HepG2 (cell line): Measurements from ENCODE around the gene PANX1. TPM values are rescaled to one million over a fixed set of nuclear protein-coding genes. Genes with fewer than 3 reads are reported as not detected.
A peak's percentile ranks its signal among the peaks of the same experiment; 100 is the strongest.

Source experiments
- CEBPB ChIP-seq: IDR thresholded peaks from 2 replicates; pipeline ENCODE4 v1.6.1; 2011; ENCODE audit warnings: low read depth, low read length, improper control_type of control experiment, borderline replicate concordance
- KAT8 ChIP-seq: IDR thresholded peaks from 2 replicates; pipeline ENCODE4 v1.6.1; 2016; ENCODE audit warnings: missing genetic modification reagents, missing compliant biosample characterization
- MXI1 ChIP-seq: IDR thresholded peaks from 3 replicates; pipeline ENCODE4 v1.6.1; 2012; ENCODE audit warnings: low read depth, low read length, inconsistent platforms, borderline replicate concordance
- NR2F6 ChIP-seq, 2 experiments: IDR thresholded peaks; 2 replicates each; pipeline ENCODE4 v1.6.1; 2016; ENCODE audit warnings: antibody characterized with exemption in 1 of 2, mild to moderate bottlenecking in 1 of 2
- RFX5 ChIP-seq: IDR thresholded peaks from 2 replicates; pipeline ENCODE4 v1.6.1; 2011; ENCODE audit warnings: low read depth, low read length, improper control_type of control experiment
- TOE1 ChIP-seq: sonication (generic); formaldehyde crosslinking; IDR thresholded peaks from 2 replicates; pipeline ENCODE4 v1.4.0; 2020; ENCODE audit warnings: mild to moderate bottlenecking, missing genetic modification reagents
- ZBTB7B ChIP-seq: sonication (generic); formaldehyde crosslinking; IDR thresholded peaks from 2 replicates; pipeline ENCODE4 v1.4.0; 2020; ENCODE audit warnings: missing genetic modification reagents
- ZGPAT ChIP-seq: IDR thresholded peaks from 2 replicates; pipeline ENCODE4 v1.6.1; 2016; ENCODE audit warnings: mild to moderate bottlenecking
- ZNF431 ChIP-seq: sonication (generic); formaldehyde crosslinking; IDR thresholded peaks from 2 replicates; pipeline ENCODE4 v1.9.0; 2022; ENCODE audit warnings: missing genetic modification reagents, low read depth, mild to moderate bottlenecking, borderline replicate concordance
- ZNF740 ChIP-seq: sonication (generic); formaldehyde crosslinking; IDR thresholded peaks from 2 replicates; pipeline ENCODE4 v1.4.0; 2020; ENCODE audit warnings: missing genetic modification reagents
- polyA plus RNA-seq, 8 experiments: library from polyadenylated mRNA; depleted of rRNA in 3 of 8; stranded (reverse) in 7 of 8; unstranded in 1 of 8; fragments of >200 nt; fragmentation: Illumina TruSeq in 4 of 8; extraction: Trizol in 4 of 8; gene quantifications; 2 replicates each; pipeline versions ENCODE4 v1.2.1 to v1.2.3, GENCODE V29; 2011 to 2016; ENCODE audit warnings: low read depth in 4 of 8, missing spikeins in 1 of 8, mixed read lengths in 1 of 8; ENCODE audit not compliant: insufficient read depth in 1 of 8
- total RNA-seq, 5 experiments: library from RNA; depleted of rRNA; stranded (reverse); fragments of >200 nt; fragmentation: Illumina TruSeq; extraction: Trizol; gene quantifications; 2 replicates each; pipeline ENCODE4 v1.2.3, GENCODE V29; 2016; ENCODE audit warnings: low read depth in 1 of 5
- TF ChIP-seq, protein P1 (sequence below): IDR thresholded peaks from 2 replicates; pipeline ENCODE4 v1.6.1; 2012; ENCODE audit warnings: inconsistent platforms
- TF ChIP-seq, protein P2 (sequence below): sonication (generic); IDR thresholded peaks from 2 replicates; pipeline ENCODE4 v1.6.1; 2016; ENCODE audit warnings: low read depth, borderline replicate concordance

PANX1 gene
- total and polyA plus RNA-seq, 2 of the 13 experiments (the other 11 are each of a cell fraction or from before 2014, with no cell fraction given) = 8.3 to 24.8 TPM

GRCh38 chr11:94201004-94201465, 72.4 kb downstream of the PANX1 start (continued):
- TF ChIP-seq ZGPAT (CRISPR knock-in tag) (0 out of 2 replicates have a peak, but pooled peaks have one; percentile 34), TOE1 (CRISPR knock-in tag) (0 out of 2 replicates have a peak, but pooled peaks have one; percentile 42), KAT8 (CRISPR knock-in tag) (peak; percentile 63; the same call in 1 of the 2 replicates), ZNF431 (CRISPR knock-in tag) (peak; percentile 28; the same call in 1 of the 2 replicates), RFX5 (0 out of 2 replicates have a peak, but pooled peaks have one; percentile 8), CEBPB (peak; percentile 69), ZBTB7B (CRISPR knock-in tag) (peak; percentile 45; the same call in 1 of the 2 replicates), NR2F6 (IDR thresholded peaks at IDR 0.05) (peak; percentile 84), NR2F6 (CRISPR knock-in tag; IDR thresholded peaks at IDR 0.05) (peak; percentile 86), ZNF740 (CRISPR knock-in tag) (no peak), MXI1 (peak; percentile 23; the same call in 1 of the 3 replicates)
- TF ChIP-seq, protein P1, sequence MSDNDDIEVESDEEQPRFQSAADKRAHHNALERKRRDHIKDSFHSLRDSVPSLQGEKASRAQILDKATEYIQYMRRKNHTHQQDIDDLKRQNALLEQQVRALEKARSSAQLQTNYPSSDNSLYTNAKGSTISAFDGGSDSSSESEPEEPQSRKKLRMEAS = peak; percentile 49; the same call in 1 of the 2 replicates
- TF ChIP-seq, protein P2, sequence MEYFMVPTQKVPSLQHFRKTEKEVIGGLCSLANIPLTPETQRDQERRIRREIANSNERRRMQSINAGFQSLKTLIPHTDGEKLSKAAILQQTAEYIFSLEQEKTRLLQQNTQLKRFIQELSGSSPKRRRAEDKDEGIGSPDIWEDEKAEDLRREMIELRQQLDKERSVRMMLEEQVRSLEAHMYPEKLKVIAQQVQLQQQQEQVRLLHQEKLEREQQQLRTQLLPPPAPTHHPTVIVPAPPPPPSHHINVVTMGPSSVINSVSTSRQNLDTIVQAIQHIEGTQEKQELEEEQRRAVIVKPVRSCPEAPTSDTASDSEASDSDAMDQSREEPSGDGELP = peak; percentile 48; the same call in 1 of the 2 replicates
